VCaP (cell line): ENCODE results near the gene DLGAP1.

Source experiments
- H3K27ac ChIP-seq: fragments of 450-650 bp; 2 replicates; pipeline ENCODE4 v1.5.1; 2017
- TF ChIP-seq, protein P1 (sequence below): fragments of 450-650 bp; conservative IDR thresholded peaks from 2 replicates; pipeline ENCODE4 v1.5.1; 2017; ENCODE audit warnings: mild to moderate bottlenecking, moderate library complexity

The DLGAP1 gene

DNA sequence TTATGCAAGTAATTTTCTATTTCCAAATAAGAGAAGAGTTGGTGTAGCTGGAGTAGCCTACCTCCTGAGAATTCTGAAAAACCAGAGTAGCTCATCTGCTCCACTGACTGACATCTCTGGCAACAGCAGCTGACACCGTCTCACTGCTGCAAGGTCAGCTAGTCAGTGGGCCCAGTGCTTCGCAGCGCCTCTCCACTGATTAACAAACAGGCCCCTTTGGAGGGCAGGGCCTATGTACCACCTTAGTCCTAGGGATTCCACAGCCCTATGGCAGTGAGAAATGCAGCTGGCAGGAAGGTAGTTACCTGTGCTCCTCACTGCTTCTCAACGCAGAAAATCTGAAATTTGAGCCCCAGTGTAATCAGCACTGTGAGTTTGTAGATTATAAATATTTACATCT, 97.5 kb downstream of the DLGAP1 start:
- TF ChIP-seq, protein P1, sequence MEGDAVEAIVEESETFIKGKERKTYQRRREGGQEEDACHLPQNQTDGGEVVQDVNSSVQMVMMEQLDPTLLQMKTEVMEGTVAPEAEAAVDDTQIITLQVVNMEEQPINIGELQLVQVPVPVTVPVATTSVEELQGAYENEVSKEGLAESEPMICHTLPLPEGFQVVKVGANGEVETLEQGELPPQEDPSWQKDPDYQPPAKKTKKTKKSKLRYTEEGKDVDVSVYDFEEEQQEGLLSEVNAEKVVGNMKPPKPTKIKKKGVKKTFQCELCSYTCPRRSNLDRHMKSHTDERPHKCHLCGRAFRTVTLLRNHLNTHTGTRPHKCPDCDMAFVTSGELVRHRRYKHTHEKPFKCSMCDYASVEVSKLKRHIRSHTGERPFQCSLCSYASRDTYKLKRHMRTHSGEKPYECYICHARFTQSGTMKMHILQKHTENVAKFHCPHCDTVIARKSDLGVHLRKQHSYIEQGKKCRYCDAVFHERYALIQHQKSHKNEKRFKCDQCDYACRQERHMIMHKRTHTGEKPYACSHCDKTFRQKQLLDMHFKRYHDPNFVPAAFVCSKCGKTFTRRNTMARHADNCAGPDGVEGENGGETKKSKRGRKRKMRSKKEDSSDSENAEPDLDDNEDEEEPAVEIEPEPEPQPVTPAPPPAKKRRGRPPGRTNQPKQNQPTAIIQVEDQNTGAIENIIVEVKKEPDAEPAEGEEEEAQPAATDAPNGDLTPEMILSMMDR: no peak
- H3K27ac ChIP-seq: peak overlapping the region; percentile 43; the same call in 1 of the 2 replicates

DNA sequence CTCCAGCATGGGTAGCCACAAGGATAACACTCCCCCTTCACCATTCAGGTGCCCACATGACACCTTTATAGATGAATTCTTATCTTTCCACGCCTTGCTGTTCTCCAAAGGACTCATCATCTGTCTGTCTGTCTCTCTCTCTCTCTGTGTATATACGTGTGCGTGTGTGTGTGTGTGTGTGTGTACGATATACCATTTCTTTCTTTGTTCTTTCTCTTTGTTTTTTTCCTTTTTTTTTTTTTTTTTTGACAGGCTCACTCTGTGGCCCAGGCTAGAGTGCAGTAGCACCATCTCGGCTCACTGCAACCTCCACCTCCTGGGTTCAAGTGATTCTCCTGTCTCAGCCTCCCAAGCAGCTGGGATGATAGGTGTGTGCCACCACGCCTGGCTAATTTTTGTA, 98.2 kb downstream of the DLGAP1 start:
- H3K27ac ChIP-seq: no peak overlapping the region
- TF ChIP-seq, protein P1: no peak

DNA sequence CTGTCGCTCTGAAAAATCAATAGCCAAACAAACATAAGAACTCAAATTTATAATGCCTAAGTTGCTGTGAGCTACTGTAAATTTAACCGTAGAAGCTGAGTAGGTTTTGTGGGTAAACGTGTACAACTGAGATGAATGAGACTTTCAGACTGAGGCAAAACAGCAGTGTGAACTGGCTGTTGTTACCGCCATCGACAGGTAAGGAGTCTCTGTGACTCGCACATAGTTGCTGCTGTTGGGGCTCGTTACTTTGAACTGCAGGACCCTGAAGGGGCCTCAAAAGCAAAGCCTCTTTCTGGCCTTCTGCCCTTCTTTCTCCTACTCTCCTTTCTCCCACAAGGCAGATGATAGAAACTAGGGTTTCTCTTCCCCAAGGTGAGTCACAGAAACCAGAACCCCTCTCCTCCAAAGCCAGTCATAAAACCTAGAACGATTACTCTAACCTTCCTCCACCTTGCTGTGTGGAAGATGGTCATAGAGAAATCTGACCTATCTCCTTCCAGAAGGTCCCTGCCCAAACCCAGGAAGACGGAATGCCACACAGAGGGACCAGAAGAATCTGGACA, 101.2 kb downstream of the DLGAP1 start:
- no peak overlapping the region for H3K27ac ChIP-seq
- TF ChIP-seq, protein P1: no peak

DNA sequence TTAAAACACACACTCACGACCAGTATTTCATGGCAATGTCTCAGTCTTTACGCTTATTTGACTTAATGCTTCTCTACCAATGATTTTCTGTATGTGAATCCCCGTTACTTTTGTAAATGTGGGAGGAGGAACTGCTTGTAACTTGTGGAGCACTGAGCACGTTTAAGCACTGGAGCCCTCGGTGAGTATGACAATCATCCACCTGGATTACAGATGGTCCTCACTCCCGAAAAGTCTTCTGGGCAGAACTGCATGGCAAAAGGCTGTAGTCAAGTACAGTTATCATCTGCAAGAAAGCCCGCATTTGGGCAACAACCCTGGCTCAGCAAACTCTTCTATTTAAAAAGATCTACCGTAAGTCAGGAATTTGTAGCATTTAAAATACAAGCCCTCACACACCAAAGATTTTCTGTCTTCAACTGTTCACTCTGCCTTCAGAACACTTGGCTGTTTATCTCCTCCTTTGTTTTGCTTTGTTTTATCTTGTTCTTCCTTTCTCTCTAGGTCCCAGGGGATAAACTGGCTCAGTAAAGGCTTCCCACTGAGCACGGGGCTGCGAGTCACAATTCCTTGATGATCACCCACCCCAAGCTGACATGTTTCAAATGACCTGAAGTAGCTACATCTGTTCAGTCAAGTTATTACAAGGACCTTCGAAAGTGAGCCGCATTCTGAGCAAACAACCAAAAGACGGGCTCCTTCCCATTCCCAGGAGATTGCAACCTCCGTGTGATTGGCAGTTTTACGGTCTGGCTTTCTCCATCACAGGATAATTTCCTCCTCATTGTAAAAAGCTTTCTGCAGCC, 102.2 kb downstream of the DLGAP1 start:
- TF ChIP-seq, protein P1: no peak
- no peak overlapping the region for H3K27ac ChIP-seq

DNA sequence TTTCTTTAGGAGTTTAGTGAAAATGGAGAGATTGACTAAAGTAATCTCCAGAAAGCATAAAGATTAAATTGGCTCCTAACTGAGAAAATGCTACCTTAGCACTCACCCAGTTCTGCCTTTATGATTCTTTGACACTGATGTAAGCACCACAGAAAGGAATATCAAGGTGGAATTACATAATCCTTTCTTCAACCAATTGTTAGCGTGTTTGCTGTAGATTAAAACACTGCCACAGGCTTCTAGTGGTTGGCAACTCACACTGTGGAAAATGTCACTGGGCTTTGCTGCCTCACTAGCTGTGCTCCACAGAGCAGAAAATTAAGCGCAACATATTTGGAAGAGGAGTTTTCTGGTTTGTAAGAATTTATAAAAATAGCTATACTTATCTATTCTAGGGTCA, 104.1 kb downstream of the DLGAP1 start:
- TF ChIP-seq, protein P1: no peak
- H3K27ac ChIP-seq: no peak overlapping the region

DNA sequence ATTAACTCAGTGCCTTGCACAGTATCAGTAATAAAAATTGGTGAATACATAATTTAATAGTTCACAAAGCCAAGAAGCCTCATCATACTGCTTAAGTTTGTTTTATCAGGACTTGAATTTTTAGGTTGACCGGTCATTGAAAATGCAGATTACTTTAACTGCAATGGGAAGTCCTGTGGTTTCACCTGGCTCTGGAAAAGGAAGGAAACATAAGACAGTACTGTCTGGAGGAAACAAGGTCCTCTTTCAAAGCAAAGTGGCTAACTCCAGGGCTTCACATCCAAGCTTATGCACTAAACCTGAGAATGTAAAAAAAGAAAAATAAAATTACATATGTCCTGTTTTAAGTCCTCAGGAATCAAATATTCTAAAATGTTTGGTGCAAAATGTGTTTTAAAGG, 119.7 kb downstream of the DLGAP1 start:
- no peak overlapping the region for H3K27ac ChIP-seq
- TF ChIP-seq, protein P1: no peak

DNA sequence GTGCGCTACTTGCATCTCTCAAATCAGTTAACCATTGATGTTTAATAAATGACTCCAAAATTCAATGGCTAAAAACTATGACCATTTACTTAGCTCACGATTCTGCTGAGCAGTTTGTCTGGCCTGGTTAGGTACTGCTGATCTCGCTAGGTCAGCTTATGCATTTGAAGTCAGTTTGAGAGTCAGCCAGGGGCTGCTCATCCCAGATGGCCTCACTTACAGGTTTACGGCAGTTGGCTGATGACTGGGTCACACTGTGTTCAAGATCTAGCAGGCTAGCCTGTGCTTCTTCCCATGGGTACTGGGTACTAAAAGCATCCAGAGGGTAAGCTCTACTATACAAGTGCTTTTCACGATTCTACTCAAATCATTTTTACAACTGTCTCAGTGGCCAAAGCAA, 122.1 kb downstream of the DLGAP1 start:
- TF ChIP-seq, protein P1: no peak
- no peak overlapping the region for H3K27ac ChIP-seq
